ENCODE measurements around the gene RPRD2. TPM values are rescaled to one million over a fixed set of nuclear protein-coding genes. Genes with fewer than 3 reads are reported as not detected.

Gene RPRD2
- total and polyA plus RNA-seq, 12 donors: 7.3 to 44.5 (median 23.5) TPM

DNA sequence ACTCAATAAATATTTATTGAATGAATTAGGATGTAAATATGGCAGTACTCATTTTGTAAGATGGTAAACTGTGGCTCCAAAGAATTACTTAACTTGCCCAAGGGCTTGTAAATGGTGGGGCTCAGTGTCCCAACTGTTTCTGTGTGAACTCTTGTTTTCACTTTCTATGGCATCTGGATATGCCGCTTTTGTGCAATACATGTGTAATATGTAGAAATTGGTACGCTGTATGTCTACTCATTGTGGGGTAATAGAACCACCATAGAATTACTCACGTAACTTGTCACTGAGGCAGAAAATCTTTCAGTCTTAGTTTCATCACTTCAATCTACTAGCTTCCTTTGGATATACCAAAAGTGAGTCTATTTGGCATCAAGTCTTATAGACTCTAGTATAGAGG, 41.6 kb upstream of the RPRD2 start:
- Histone ChIP-seq H3K4me3 (peak overlapping the region in 2 of 4 donors; percentile 57 to 69), H3K36me3 (replicated peaks in 1 of 2) (peaks cover 0 to 26% of the 10 kb centered on the region in 2 donors), H3K27me3 (no peaks in the 10 kb centered on the region), H3K4me1 (replicated peaks in 1 of 2) (peaks cover 6 to 11% of the 10 kb centered on the region in 2 donors), H3K27ac (peak overlapping the region in 3 of 5 donors; percentile 71 to 93 (median 86)), H3K9me3 (replicated peaks in 1 of 3) (no peaks in the 10 kb centered on the region)
- no peak for DNase-seq
- TF ChIP-seq POLR2A (IDR thresholded peaks at IDR 0.05): no peak
- no peak for TF ChIP-seq CTCF (IDR thresholded peaks at IDR 0.05)
- WGBS, 4 donors: 68 to 87% (median 81%) methylated on average over 3 of the region's 3 CpGs
- intact Hi-C loops (cut with DNase I): no loop called here

DNA sequence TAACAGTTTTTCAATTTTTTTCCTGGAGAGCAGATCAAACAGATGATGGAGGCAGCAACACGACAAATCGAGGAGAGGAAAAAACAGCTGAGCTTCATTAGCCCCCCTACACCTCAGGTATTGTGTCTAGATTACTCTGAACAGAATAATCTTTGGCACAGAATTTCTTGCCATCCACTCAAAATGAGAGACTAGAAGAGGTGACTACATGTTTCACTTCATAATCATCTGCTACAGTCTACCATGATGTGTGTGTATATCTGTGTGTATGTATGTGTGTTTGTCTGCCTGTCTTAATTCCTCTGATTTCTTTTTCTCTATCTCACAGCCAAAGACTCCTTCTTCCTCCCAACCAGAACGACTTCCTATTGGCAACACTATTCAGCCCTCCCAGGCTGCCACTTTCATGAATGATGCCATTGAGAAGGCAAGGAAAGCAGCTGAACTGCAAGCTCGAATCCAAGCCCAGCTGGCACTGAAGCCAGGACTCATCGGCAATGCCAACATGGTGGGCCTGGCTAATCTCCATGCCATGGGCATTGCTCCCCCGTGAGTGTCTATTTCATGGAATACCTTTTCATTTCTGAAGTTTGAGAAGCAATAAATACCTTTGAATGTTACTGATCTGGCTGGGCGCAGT, 31.2 kb upstream of the RPRD2 start:
- Histone ChIP-seq H3K4me3 (no peak overlapping the region), H3K27ac (no peak overlapping the region), H3K4me1 (replicated peaks in 1 of 2) (no peaks in the 10 kb centered on the region), H3K9me3 (replicated peaks in 1 of 3) (no peaks in the 10 kb centered on the region), H3K27me3 (no peaks in the 10 kb centered on the region), H3K36me3 (replicated peaks in 1 of 2) (peaks cover 0 to 100% of the 10 kb centered on the region in 2 donors)
- intact Hi-C loops (cut with DNase I): no loop called here
- no peak for DNase-seq
- TF ChIP-seq POLR2A (IDR thresholded peaks at IDR 0.05) (no peak), CTCF (IDR thresholded peaks at IDR 0.05) (no peak)
- WGBS, 4 donors: 90 to 94% (median 90%) methylated on average over 6 to 7 of the region's 7 CpGs

- intact Hi-C loops (cut with DNase I): no loop called here
- WGBS, 4 donors: 85 to 92% (median 89%) methylated on average over 4 of the region's 4 CpGs
- Histone ChIP-seq H3K27me3 (no peaks in the 10 kb centered on the region), H3K36me3 (replicated peaks in 1 of 2) (peaks cover 0 to 93% of the 10 kb centered on the region in 2 donors), H3K27ac (no peak overlapping the region), H3K4me1 (replicated peaks in 1 of 2) (no peaks in the 10 kb centered on the region), H3K4me3 (no peak overlapping the region), H3K9me3 (replicated peaks in 1 of 3) (no peaks in the 10 kb centered on the region)
- TF ChIP-seq CTCF (IDR thresholded peaks at IDR 0.05) (no peak), POLR2A (IDR thresholded peaks at IDR 0.05) (no peak)
- DNase-seq: no peak
Measured at GRCh38 chr1:150346316-150346715, 17.6 kb upstream of the RPRD2 start.

DNA sequence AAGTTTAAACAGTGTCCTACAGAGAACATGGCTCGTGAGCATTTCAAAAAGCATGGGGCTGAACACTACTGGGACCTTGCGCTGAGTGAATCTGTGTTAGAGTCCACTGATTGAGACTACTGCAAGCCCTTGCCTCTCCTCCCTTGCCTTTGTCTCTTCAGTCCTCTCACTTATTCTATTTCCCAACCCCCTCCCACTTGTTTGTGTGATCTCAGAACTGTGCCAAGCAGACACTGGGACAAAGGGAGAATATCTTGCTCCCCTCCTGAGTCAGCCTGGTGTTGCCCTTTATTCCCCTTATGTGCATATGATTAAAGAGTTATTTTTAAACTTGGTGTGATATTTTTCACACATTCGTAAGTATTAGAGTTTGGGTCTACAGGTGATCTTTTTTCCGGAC, 11.1 kb upstream of the RPRD2 start:
- H3K27ac ChIP-seq: no peak overlapping the region
- DNase-seq: no peak

More for the DNA sequence above, 11.1 kb upstream of the RPRD2 start:
- Histone ChIP-seq H3K4me1 (replicated peaks in 1 of 2) (no peaks in the 10 kb centered on the region), H3K4me3 (no peak overlapping the region), H3K9me3 (replicated peaks in 1 of 3) (no peaks in the 10 kb centered on the region), H3K36me3 (replicated peaks in 1 of 2) (peaks cover 0 to 69% of the 10 kb centered on the region in 2 donors), H3K27me3 (no peaks in the 10 kb centered on the region)
- TF ChIP-seq CTCF (IDR thresholded peaks at IDR 0.05) (no peak), POLR2A (IDR thresholded peaks at IDR 0.05) (no peak)
- 94 to 96% (median 94%) methylated on average over 4 of the region's 4 CpGs for WGBS, 4 donors
- intact Hi-C loops (cut with DNase I): loop anchor here in 1 of 2 donors (10.0 kb wide), 1 partner anchor 182 kb away; no protein-coding TSS in a partner anchor
